ENCODE results near the gene ARSK.
A peak's percentile ranks its signal among the peaks of the same experiment; 100 is the strongest.
"Not testable (repeated sequence)": the region's sequence is repeated elsewhere in the genome, so short reads cannot be mapped to it uniquely, and the experiment has no call there.

ARSK gene

GRCh38 chr5:95621839-95622629 lies 67.1 kb downstream of the ARSK start:
- no peak for DNase-seq (ENCODE audit: low read depth)

- DNase-seq (ENCODE audit: low read depth), result no peak
Observed at GRCh38 chr5:95623706-95624105, 68.8 kb downstream of the ARSK start.

GRCh38 chr5:95624368-95624767 lies 69.5 kb downstream of the ARSK start:
- DNase-seq (ENCODE audit: low read depth), result no peak

- DNase-seq (ENCODE audit: low read depth), result no peak
Observed at GRCh38 chr5:95626701-95627100, 71.8 kb downstream of the ARSK start.

GRCh38 chr5:95627971-95628810 lies 73.3 kb downstream of the ARSK start:
- DNase-seq (ENCODE audit: low read depth), result no peak

- no peak for DNase-seq (ENCODE audit: low read depth)
Observed at GRCh38 chr5:95628933-95629332, 74.0 kb downstream of the ARSK start.

GRCh38 chr5:95630394-95630917 lies 75.6 kb downstream of the ARSK start:
- no peak for DNase-seq (ENCODE audit: low read depth)

GRCh38 chr5:95631255-95631958 lies 76.5 kb downstream of the ARSK start:
- no peak for DNase-seq (ENCODE audit: low read depth)

- no peak for DNase-seq (ENCODE audit: low read depth)
Observed at GRCh38 chr5:95631991-95632675, 77.2 kb downstream of the ARSK start.

- not testable (repeated sequence) for DNase-seq (ENCODE audit: low read depth)
Observed at GRCh38 chr5:95632942-95633341, 78.0 kb downstream of the ARSK start.

- DNase-seq (ENCODE audit: low read depth), result no peak
Observed at GRCh38 chr5:95633671-95634070, 78.8 kb downstream of the ARSK start.

GRCh38 chr5:95634081-95634480 lies 79.2 kb downstream of the ARSK start:
- no peak for DNase-seq (ENCODE audit: low read depth)

- no peak for DNase-seq (ENCODE audit: low read depth)
Observed at GRCh38 chr5:95638632-95639031, 83.7 kb downstream of the ARSK start.

- DNase-seq (ENCODE audit: low read depth), result no peak
Observed at GRCh38 chr5:95641741-95642220, 86.9 kb downstream of the ARSK start.

- DNase-seq (ENCODE audit: low read depth), result no peak
Observed at GRCh38 chr5:95643152-95643551, 88.3 kb downstream of the ARSK start.

- DNase-seq (ENCODE audit: low read depth), result no peak
Observed at GRCh38 chr5:95644351-95645042, 89.6 kb downstream of the ARSK start.

- not testable (repeated sequence) for DNase-seq (ENCODE audit: low read depth)
Observed at GRCh38 chr5:95646226-95646568, 91.3 kb downstream of the ARSK start.

GRCh38 chr5:95646569-95647431 lies 91.9 kb downstream of the ARSK start, which contains the start of gene RFESD:
RFESD (plus strand) TSS chr5:95646777; CDS start chr5:95652272, 5,495 bp downstream.
- DNase-seq (ENCODE audit: low read depth), result peak; percentile 89

- no peak for DNase-seq (ENCODE audit: low read depth)
Observed at GRCh38 chr5:95647886-95648860, 93.3 kb downstream of the ARSK start.

Data from CMK (cell line).